SK-N-SH (cell line): ENCODE data around the gene CLPSL1. TPM values are rescaled to one million over a fixed set of nuclear protein-coding genes. Genes with fewer than 3 reads are reported as not detected.

Experiments used
- CTCF ChIA-PET: fragments of 300-600, 350-600 bp; formaldehyde crosslinking; extraction: SDS; loops from one replicate; lab custom pipeline; 2021; lab: Yijun Ruan, JAX
- POLR2A ChIA-PET: fragments of 350-600 bp; sonication (Branson Sonifier 250); formaldehyde crosslinking; extraction: SDS; loops from one replicate; lab custom pipeline; 2020; ENCODE audit warnings: antibody characterized with exemption, inconsistent platforms; lab: Yijun Ruan, JAX
- DNase-seq: peaks from one replicate; pipeline ENCODE4 v3.0.0; 2012
- H2AFZ ChIP-seq: fragments of 200-600 bp; sonication (generic); 2 replicates; pipeline ENCODE4 v1.8.1; 2016; ENCODE audit warnings: antibody characterized with exemption, mild to moderate bottlenecking, low read depth
- H3F3A ChIP-seq: fragments of 200-600 bp; sonication (generic); replicated peaks from 2 replicates; pipeline ENCODE3; 2016; ENCODE audit warnings: antibody characterized with exemption, mild to moderate bottlenecking; ENCODE audit not compliant: insufficient read depth
- H3K27ac ChIP-seq, 2 experiments: fragments of 200-500 bp in 1 of 2; fragments of 200-600 bp in 1 of 2; sonication (Bioruptor generic) in 1 of 2; sonication (generic), shearing (Covaris generic) in 1 of 2; 2 replicates each; pipeline versions ENCODE4 v1.5.1 to v1.6.1; 2014 to 2016; ENCODE audit warnings: low read depth in 2 of 2, inconsistent platforms in 1 of 2, low read length in 1 of 2, mild to moderate bottlenecking in 1 of 2, mixed read lengths in 1 of 2
- H3K27me3 ChIP-seq: fragments of 200-600 bp; sonication (generic), shearing (Covaris generic); 2 replicates; pipeline ENCODE4 v1.6.1; 2016; ENCODE audit warnings: mixed run types; ENCODE audit not compliant: insufficient read depth
- H3K36me3 ChIP-seq, 2 experiments: fragments of 200-500 bp in 1 of 2; fragments of 200-600 bp in 1 of 2; sonication (Bioruptor generic) in 1 of 2; sonication (generic) in 1 of 2; replicated peaks in 1 of 2; 2 replicates each; pipeline versions ENCODE3 to v1.5.1; 2014 to 2016; ENCODE audit warnings: low read length in 1 of 2, mild to moderate bottlenecking in 1 of 2; ENCODE audit not compliant: insufficient read depth in 2 of 2, control insufficient read depth in 1 of 2
- H3K4me1 ChIP-seq, 2 experiments: fragments of 200-500 bp in 1 of 2; fragments of 200-600 bp in 1 of 2; sonication (Bioruptor generic) in 1 of 2; sonication (generic), shearing (Covaris generic) in 1 of 2; 2 replicates each; pipeline versions ENCODE4 v1.5.1 to v1.6.1; 2014 to 2016; ENCODE audit warnings: low read depth in 1 of 2, low read length in 1 of 2, mixed run types in 1 of 2; ENCODE audit not compliant: insufficient read depth in 2 of 2, control insufficient read depth in 1 of 2
- H3K4me2 ChIP-seq: fragments of 200-600 bp; sonication (generic), shearing (Covaris generic); 2 replicates; pipeline ENCODE4 v1.6.1; 2017; ENCODE audit warnings: mixed run types
- H3K4me3 ChIP-seq, 2 experiments: fragments of 200-500 bp in 1 of 2; fragments of 200-600 bp in 1 of 2; sonication (Bioruptor generic) in 1 of 2; sonication (generic), shearing (Covaris generic) in 1 of 2; 2 replicates each; pipeline versions ENCODE4 v1.5.1 to v1.8.1; 2014 to 2016; ENCODE audit warnings: low read depth in 2 of 2, inconsistent platforms in 1 of 2, low read length in 1 of 2, mild to moderate bottlenecking in 1 of 2, mixed read lengths in 1 of 2, moderate library complexity in 1 of 2
- H3K79me2 ChIP-seq: fragments of 200-600 bp; sonication (generic); 2 replicates; pipeline ENCODE4 v1.8.1; 2017; ENCODE audit warnings: mild to moderate bottlenecking; ENCODE audit not compliant: insufficient read depth
- H3K9ac ChIP-seq: fragments of 200-600 bp; sonication (generic); 2 replicates; pipeline ENCODE4 v1.6.1; 2017; ENCODE audit warnings: mixed run types
- H3K9me2 ChIP-seq: fragments of 200-600 bp; sonication (generic); 2 replicates; pipeline ENCODE4 v1.6.1; 2017; ENCODE audit warnings: mixed run types
- H3K9me3 ChIP-seq: fragments of 200-600 bp; sonication (generic); 2 replicates; pipeline ENCODE4 v1.6.1; 2017; ENCODE audit warnings: mixed run types, mild to moderate bottlenecking, moderate library complexity
- H4K20me1 ChIP-seq: fragments of 200-600 bp; sonication (generic); 2 replicates; pipeline ENCODE4 v1.6.1; 2017; ENCODE audit warnings: mild to moderate bottlenecking, mixed run types; ENCODE audit not compliant: insufficient read depth
- CHD2 ChIP-seq: fragments of 150-350 bp; IDR thresholded peaks from 2 replicates; pipeline ENCODE4 v1.6.1; 2018; ENCODE audit warnings: low read length; ENCODE audit not compliant: partially characterized antibody
- FOSL2 ChIP-seq: IDR thresholded peaks from 2 replicates; pipeline ENCODE4 v1.4.0; 2012; ENCODE audit warnings: low read depth, mild to moderate bottlenecking, moderate library complexity, borderline replicate concordance
- FOXJ3 ChIP-seq: sonication (generic); formaldehyde crosslinking; IDR thresholded peaks from 2 replicates; pipeline ENCODE4 v1.5.1; 2020; ENCODE audit warnings: mild to moderate bottlenecking, missing genetic modification reagents
- GABPA ChIP-seq: IDR thresholded peaks from 2 replicates; pipeline ENCODE4 v1.4.0; 2012; ENCODE audit warnings: low read depth, mild to moderate bottlenecking
- JUND ChIP-seq: IDR thresholded peaks from 2 replicates; pipeline ENCODE4 v1.4.0; 2012
- MXI1 ChIP-seq: IDR thresholded peaks from 2 replicates; pipeline ENCODE4 v1.6.1; 2012; ENCODE audit warnings: mild to moderate bottlenecking, low read depth, low read length, improper control_type of control experiment
- NFIC ChIP-seq: IDR thresholded peaks from 2 replicates; pipeline ENCODE4 v1.4.0; 2012; ENCODE audit warnings: borderline replicate concordance
- NRF1 ChIP-seq: IDR thresholded peaks from 2 replicates; pipeline ENCODE4 v1.6.1; 2012; ENCODE audit warnings: low read depth, mild to moderate bottlenecking, low read length
- POLR2AphosphoS5 ChIP-seq: IDR thresholded peaks from 2 replicates; pipeline ENCODE4 v1.6.1; 2012; ENCODE audit warnings: low read depth, low read length
- RAD21 ChIP-seq: IDR thresholded peaks from 2 replicates; pipeline ENCODE4 v1.6.1; 2012; ENCODE audit warnings: mild to moderate bottlenecking, low read length
- RCOR1 ChIP-seq: fragments of 150-350 bp; IDR thresholded peaks from 2 replicates; pipeline ENCODE4 v1.6.1; 2017; ENCODE audit warnings: antibody characterized with exemption, low read length
- SMC3 ChIP-seq: IDR thresholded peaks from 2 replicates; pipeline ENCODE4 v1.6.1; 2012; ENCODE audit warnings: low read depth, low read length, improper control_type of control experiment
- TEAD4 ChIP-seq: IDR thresholded peaks from 2 replicates; pipeline ENCODE4 v1.4.0; 2012; ENCODE audit warnings: mild to moderate bottlenecking, borderline replicate concordance; ENCODE audit not compliant: insufficient read depth
- WGBS: methylation state at CpG from one replicate; pipeline ENCODE4 v1.1.6; 2017; ENCODE audit warnings: low lambda C conversion rate; 5-methylcytosine and 5-hydroxymethylcytosine counted together
- polyA plus RNA-seq, 3 experiments: library from polyadenylated mRNA; depleted of rRNA; stranded (reverse); fragments of >200 nt; gene quantifications; 2 replicates each; pipeline ENCODE4 v1.2.3, GENCODE V29; 2012
- TF ChIP-seq, protein P1 (sequence below): fragments of 150-350 bp; IDR thresholded peaks from 2 replicates; pipeline ENCODE4 v1.6.1; 2017; ENCODE audit warnings: antibody characterized with exemption, low read length, low read depth, borderline replicate concordance

CLPSL1 gene, protein sequence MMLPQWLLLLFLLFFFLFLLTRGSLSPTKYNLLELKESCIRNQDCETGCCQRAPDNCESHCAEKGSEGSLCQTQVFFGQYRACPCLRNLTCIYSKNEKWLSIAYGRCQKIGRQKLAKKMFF
- not detected in 2 replicates for polyA plus RNA-seq (2012; rRNA removed)
- not detected in 2 replicates for polyA plus RNA-seq (2012; cell fraction: cytosol; rRNA removed)
- not detected in 2 replicates for polyA plus RNA-seq (2012; cell fraction: nucleus; rRNA removed)

DNA sequence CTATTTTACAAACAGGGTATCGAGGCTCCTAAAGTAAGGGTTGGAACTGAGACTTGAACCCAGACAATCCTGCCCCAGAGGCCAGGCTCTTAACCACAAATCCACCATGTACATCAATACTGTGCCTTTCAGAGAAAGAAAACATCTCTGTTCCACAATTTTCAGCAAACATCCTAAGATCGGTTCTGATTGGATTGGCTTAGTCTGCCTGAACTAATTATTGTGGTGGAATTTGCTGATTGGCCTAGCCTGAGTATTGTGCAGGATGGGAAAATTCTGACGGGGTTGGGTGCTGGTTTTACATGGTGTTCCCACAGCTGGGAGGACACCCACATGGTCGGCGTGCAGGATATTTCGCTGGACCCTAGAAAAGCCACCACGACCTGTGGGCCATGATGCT is at the start of gene CLPSL1:
Gene CLPSL1 (plus strand): TSS at position 301 of the 400 bp plus-strand sequence. CDS start 92 bp downstream, at position 393.
- CTCF ChIA-PET: interaction anchor here (1.3 kb wide), 1 partner anchor 44 kb away, joined by 4 read pairs; the partner anchor contains the start of gene ARMC12
- Histone ChIP-seq H4K20me1 (no peaks in the 10 kb centered on the region), H3K79me2 (no peaks in the 10 kb centered on the region), H3K27me3 (peaks cover 8% of the 10 kb centered on the region; the same call in 1 of the 2 replicates), H3K4me1 (peaks cover 0 to 2% of the 10 kb centered on the region in 2 experiments; a peak in 1 of 4 replicates), H3F3A (no peaks in the 10 kb centered on the region), H2AFZ (no peak within 1 kb of the TSS), H3K9ac (no peak within 1 kb of the TSS), H3K4me3 (no peak within 1 kb of the TSS), H3K27ac (no peak within 1 kb of the TSS), H3K9me3 (no peaks in the 10 kb centered on the region), H3K36me3 (no peaks in the 10 kb centered on the region), H3K4me2 (no peak within 1 kb of the TSS), H3K9me2 (no peaks in the 10 kb centered on the region)
- POLR2A ChIA-PET: no interaction called here
- TF ChIP-seq NFIC (no peak), TEAD4 (no peak), GABPA (no peak), SMC3 (no peak), FOSL2 (no peak), CHD2 (no peak), FOXJ3 (CRISPR knock-in tag) (no peak), RCOR1 (no peak), NRF1 (no peak), RAD21 (no peak)
- TF ChIP-seq, protein P1, sequence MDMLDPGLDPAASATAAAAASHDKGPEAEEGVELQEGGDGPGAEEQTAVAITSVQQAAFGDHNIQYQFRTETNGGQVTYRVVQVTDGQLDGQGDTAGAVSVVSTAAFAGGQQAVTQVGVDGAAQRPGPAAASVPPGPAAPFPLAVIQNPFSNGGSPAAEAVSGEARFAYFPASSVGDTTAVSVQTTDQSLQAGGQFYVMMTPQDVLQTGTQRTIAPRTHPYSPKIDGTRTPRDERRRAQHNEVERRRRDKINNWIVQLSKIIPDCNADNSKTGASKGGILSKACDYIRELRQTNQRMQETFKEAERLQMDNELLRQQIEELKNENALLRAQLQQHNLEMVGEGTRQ: no peak
- no peak for DNase-seq
- 73% methylated on average over 7 of the region's 7 CpGs for WGBS

DNA sequence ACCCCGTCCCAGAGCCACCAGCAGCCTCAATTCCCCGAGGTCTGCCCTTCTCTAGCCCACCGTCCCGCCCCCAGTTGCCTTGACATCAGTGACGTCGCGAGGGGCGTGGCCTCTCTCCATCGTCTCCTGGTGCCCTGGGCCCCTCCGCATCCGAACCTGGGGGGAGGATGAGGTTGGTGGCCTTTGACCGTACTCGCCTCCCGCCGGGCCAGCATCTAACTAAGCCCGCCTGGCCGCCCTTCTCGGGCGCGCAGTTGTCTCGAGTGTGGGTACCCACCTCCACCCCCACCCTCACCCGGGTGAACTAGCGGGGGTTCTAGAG is 49.4 kb upstream of the CLPSL1 start:
- Histone ChIP-seq H3K9me3 (no peaks in the 10 kb centered on the region), H3K4me2 (peak overlapping the region; percentile 99), H3K79me2 (no peaks in the 10 kb centered on the region), H3K9me2 (no peaks in the 10 kb centered on the region), H3K4me3 (peak overlapping the region; percentile 76 to 89), H3K27me3 (no peaks in the 10 kb centered on the region), H2AFZ (peak overlapping the region; percentile 81), H3K9ac (peak overlapping the region; percentile 93), H3F3A (no peaks in the 10 kb centered on the region), H3K27ac (peak overlapping the region; percentile 92 to 98), H4K20me1 (no peaks in the 10 kb centered on the region), H3K4me1 (peaks cover 5 to 38% of the 10 kb centered on the region in 2 experiments; a peak in 2 of 4 replicates), H3K36me3 (no peaks in the 10 kb centered on the region)
- ChIA-PET CTCF (interaction anchor here (1.8 to 11.0 kb wide), 2 partner anchors 144 to 208 kb away, joined by 10 to 271 read pairs; no protein-coding TSS in a partner anchor), POLR2A (no interaction called here)
- WGBS: 0% methylated on average over 3 of the region's 23 CpGs
- TF ChIP-seq FOSL2 (no peak), POLR2AphosphoS5 (peak; percentile 64; the same call in 1 of the 2 replicates), JUND (no peak), MXI1 (peak; percentile 46; the same call in 1 of the 2 replicates)
- DNase-seq: peak; percentile 95
